GM12865 (cell line): ENCODE data around the gene CHCHD6.

Experiments used
- DNase-seq: peaks from one replicate; pipeline ENCODE4 v3.0.0; 2010; ENCODE audit warnings: low read depth
- H3K4me3 ChIP-seq: 2 replicates; pipeline ENCODE4 v1.5.1; 2011; ENCODE audit warnings: mild to moderate bottlenecking, low read depth, low read length, control low read depth
- TF ChIP-seq, protein P1 (sequence below): IDR thresholded peaks from 2 replicates; pipeline ENCODE4 v1.5.1; 2011; ENCODE audit warnings: low read length, control low read depth, low read depth, inconsistent platforms; ENCODE audit not compliant: insufficient read depth; ENCODE audit errors: missing control alignments

The CHCHD6 gene

DNA sequence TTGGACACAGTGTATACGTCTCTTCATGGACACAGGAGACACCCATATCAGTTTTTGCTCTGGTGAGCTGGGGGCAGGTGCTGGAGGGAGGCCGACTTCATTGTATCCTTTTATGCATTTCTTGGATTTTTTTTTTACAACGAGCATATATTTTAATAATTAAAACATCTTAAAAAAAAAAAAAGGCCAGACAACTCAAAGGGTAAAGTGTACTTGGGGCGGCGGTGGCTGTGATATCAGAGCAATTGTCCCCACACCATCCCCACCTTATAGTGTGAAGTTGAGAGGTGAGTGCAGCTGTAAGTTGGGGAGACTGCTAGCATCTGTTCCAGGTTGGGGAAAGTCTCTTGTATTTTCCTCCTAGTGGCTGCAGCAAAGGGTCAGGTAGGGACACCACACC, 266.9 kb downstream of the CHCHD6 start:
- no peak for DNase-seq
- TF ChIP-seq, protein P1, sequence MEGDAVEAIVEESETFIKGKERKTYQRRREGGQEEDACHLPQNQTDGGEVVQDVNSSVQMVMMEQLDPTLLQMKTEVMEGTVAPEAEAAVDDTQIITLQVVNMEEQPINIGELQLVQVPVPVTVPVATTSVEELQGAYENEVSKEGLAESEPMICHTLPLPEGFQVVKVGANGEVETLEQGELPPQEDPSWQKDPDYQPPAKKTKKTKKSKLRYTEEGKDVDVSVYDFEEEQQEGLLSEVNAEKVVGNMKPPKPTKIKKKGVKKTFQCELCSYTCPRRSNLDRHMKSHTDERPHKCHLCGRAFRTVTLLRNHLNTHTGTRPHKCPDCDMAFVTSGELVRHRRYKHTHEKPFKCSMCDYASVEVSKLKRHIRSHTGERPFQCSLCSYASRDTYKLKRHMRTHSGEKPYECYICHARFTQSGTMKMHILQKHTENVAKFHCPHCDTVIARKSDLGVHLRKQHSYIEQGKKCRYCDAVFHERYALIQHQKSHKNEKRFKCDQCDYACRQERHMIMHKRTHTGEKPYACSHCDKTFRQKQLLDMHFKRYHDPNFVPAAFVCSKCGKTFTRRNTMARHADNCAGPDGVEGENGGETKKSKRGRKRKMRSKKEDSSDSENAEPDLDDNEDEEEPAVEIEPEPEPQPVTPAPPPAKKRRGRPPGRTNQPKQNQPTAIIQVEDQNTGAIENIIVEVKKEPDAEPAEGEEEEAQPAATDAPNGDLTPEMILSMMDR = no peak
- no peak overlapping the region for H3K4me3 ChIP-seq

- no peak overlapping the region for H3K4me3 ChIP-seq
- TF ChIP-seq, protein P1 = no peak
- no peak for DNase-seq
Observed at GRCh38 chr3:126971891-126972351, 267.9 kb downstream of the CHCHD6 start.

GRCh38 chr3:126972866-126973265, 268.8 kb downstream of the CHCHD6 start:
- no peak for DNase-seq
- no peak overlapping the region for H3K4me3 ChIP-seq
- TF ChIP-seq, protein P1 = no peak

- DNase-seq = no peak
- no peak overlapping the region for H3K4me3 ChIP-seq
Observed at GRCh38 chr3:126973814-126974213, 269.8 kb downstream of the CHCHD6 start.

GRCh38 chr3:126974756-126975155, 270.7 kb downstream of the CHCHD6 start:
- TF ChIP-seq, protein P1 = no peak
- no peak for DNase-seq
- H3K4me3 ChIP-seq = no peak overlapping the region

More at GRCh38 chr3:126973814-126974213, 269.8 kb downstream of the CHCHD6 start:
- TF ChIP-seq, protein P1 = no peak

DNA sequence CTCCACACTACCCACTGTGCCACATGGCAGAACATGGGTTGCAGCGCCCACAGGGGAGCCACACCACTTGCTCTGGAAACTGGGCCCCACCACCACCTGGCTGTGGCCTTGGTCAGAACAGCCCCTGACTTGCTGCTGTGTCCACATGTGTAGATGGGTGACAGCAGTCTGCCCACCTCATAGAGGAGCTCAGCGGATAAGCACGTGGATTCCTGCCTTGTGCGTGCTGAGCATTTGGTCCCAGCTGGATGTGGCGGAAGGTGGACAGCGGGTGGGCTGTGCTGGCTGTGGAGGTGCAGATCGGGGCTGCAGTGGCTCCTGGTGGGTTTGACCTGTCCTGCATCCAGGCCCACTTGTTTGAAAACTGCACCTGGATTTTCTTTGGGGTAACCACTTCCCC, 272.9 kb downstream of the CHCHD6 start:
- TF ChIP-seq, protein P1 = no peak
- no peak for DNase-seq
- H3K4me3 ChIP-seq = no peak overlapping the region

DNA sequence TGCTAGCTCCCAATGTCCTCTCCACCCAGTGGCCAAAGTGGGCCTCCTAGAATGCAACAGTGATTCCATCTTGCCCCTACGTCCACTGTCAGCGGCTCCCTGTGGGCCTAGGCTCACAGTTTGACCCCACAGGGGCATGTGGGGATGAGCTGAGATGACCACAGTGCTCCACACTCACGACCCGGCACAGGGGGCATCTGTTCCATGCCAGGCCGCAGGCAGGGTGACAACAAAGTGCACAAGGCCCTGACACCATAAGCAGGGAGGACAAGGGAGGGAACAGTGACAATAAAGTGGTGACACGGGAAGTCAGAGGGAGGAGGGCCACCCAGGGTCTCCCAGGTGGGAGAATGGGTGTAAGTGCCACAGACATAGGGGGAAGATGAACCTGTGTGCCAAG, 273.8 kb downstream of the CHCHD6 start:
- DNase-seq = no peak
- no peak overlapping the region for H3K4me3 ChIP-seq
- TF ChIP-seq, protein P1 = no peak
